Omental fat pad (tissue), 4 donors: ENCODE data around the gene HERC5. TPM values are rescaled to one million over a fixed set of nuclear protein-coding genes. Genes with fewer than 3 reads are reported as not detected.

Source experiments
- ATAC-seq: fragments of 150-250 bp; one replicate; pipeline ENCODE4 v1.9.1; 2016; ENCODE audit warnings: mild to moderate bottlenecking, moderate library complexity; ENCODE audit not compliant: low FRiP score
- DNase-seq: peaks from one replicate; pipeline ENCODE4 v3.0.0-alpha.2; 2019; ENCODE audit warnings: low spot score
- CTCF ChIP-seq, 3 donors: fragments of 450-650 bp; IDR thresholded peaks; one replicate each; pipeline ENCODE4 v1.5.1; 2016 to 2017; ENCODE audit warnings: antibody characterized with exemption in 3 of 3, mild to moderate bottlenecking in 3 of 3, moderate library complexity in 2 of 3
- total RNA-seq, 4 donors: library from RNA; depleted of rRNA; stranded (reverse); fragments of >200 nt; gene quantifications; one replicate each; pipeline ENCODE4 v1.1.0, GENCODE V29; 2016

The HERC5 gene
- total RNA-seq, 4 donors from 2014 or later = 4.5 to 12.8 (median 5.7) TPM

- ATAC-seq = no peak
- DNase-seq = no peak
- no peak for TF ChIP-seq CTCF (IDR thresholded peaks at IDR 0.05)
These were observed 17.7 kb upstream of the HERC5 start for GRCh38 chr4:88439161-88439760.

GRCh38 chr4:88440146-88440545 is 16.8 kb upstream of the HERC5 start:
- DNase-seq (no peak), ATAC-seq (no peak)
- TF ChIP-seq CTCF (IDR thresholded peaks at IDR 0.05) = no peak

- TF ChIP-seq CTCF (IDR thresholded peaks at IDR 0.05) = no peak
- ATAC-seq (no peak), DNase-seq (no peak)
These were observed 15.2 kb upstream of the HERC5 start for GRCh38 chr4:88441696-88442095.

- TF ChIP-seq CTCF (IDR thresholded peaks at IDR 0.05) = no peak
- ATAC-seq = no peak
- DNase-seq = no peak
These were observed 14.2 kb upstream of the HERC5 start for GRCh38 chr4:88442689-88443191.

GRCh38 chr4:88443486-88443885 is 13.4 kb upstream of the HERC5 start:
- no peak for TF ChIP-seq CTCF (IDR thresholded peaks at IDR 0.05)
- no peak for ATAC-seq
- no peak for DNase-seq

- no peak for TF ChIP-seq CTCF (IDR thresholded peaks at IDR 0.05)
- DNase-seq = no peak
- ATAC-seq = no peak
These were observed 11.7 kb upstream of the HERC5 start for GRCh38 chr4:88445252-88445651.

GRCh38 chr4:88446124-88446523 is 10.8 kb upstream of the HERC5 start:
- ATAC-seq (no peak), DNase-seq (no peak)
- no peak for TF ChIP-seq CTCF (IDR thresholded peaks at IDR 0.05)
